ENCODE measurements around the gene IPPK.

Gene IPPK

GRCh38 chr9:92669890-92670708 is at the start of gene IPPK:
IPPK (minus strand) TSS chr9:92670131; CDS start chr9:92669988, 143 bp downstream.
- DNase-seq: peak; percentile 92 to 97

- no peak for DNase-seq
Measured at GRCh38 chr9:92719028-92719647, 49.2 kb upstream of the IPPK start.

GRCh38 chr9:92718086-92719001 is 48.4 kb upstream of the IPPK start:
- DNase-seq: no peak

- peak; percentile 67 to 75 for DNase-seq
Measured at GRCh38 chr9:92717201-92718085, 47.5 kb upstream of the IPPK start.

GRCh38 chr9:92716557-92716956 is 46.6 kb upstream of the IPPK start:
- peak; percentile 23 to 74 for DNase-seq

- no peak for DNase-seq
Measured at GRCh38 chr9:92715488-92716231, 45.7 kb upstream of the IPPK start.

GRCh38 chr9:92714787-92715487 is 45.0 kb upstream of the IPPK start:
- no peak for DNase-seq

GRCh38 chr9:92714016-92714415 is 44.1 kb upstream of the IPPK start:
- DNase-seq: no peak

- DNase-seq: no peak
Measured at GRCh38 chr9:92713528-92713927, 43.6 kb upstream of the IPPK start.

- no peak for DNase-seq
Measured at GRCh38 chr9:92712767-92713166, 42.8 kb upstream of the IPPK start.

- DNase-seq: no peak
Measured at GRCh38 chr9:92711844-92712243, 41.9 kb upstream of the IPPK start.

GRCh38 chr9:92711146-92711545 is 41.2 kb upstream of the IPPK start:
- DNase-seq: no peak

- DNase-seq: no peak
Measured at GRCh38 chr9:92710368-92710767, 40.4 kb upstream of the IPPK start.

GRCh38 chr9:92709954-92710353 is 40.0 kb upstream of the IPPK start:
- DNase-seq: no peak

GRCh38 chr9:92709240-92709639 is 39.3 kb upstream of the IPPK start:
- no peak for DNase-seq

- DNase-seq: no peak
Measured at GRCh38 chr9:92707530-92707929, 37.6 kb upstream of the IPPK start.

- DNase-seq: peak in 1 of 2 experiments; percentile 31
Measured at GRCh38 chr9:92706218-92706940, 36.4 kb upstream of the IPPK start.

GRCh38 chr9:92704528-92704927 is 34.6 kb upstream of the IPPK start:
- DNase-seq: no peak

GRCh38 chr9:92696619-92697018 is 26.7 kb upstream of the IPPK start:
- no peak for DNase-seq

- no peak for DNase-seq
Measured at GRCh38 chr9:92686954-92687353, 17.0 kb upstream of the IPPK start.
